ENCODE data around the gene ZFAND6.
"Not testable (repeated sequence)": the region's sequence is repeated elsewhere in the genome, so short reads cannot be mapped to it uniquely, and the experiment has no call there.

ZFAND6 gene

DNA sequence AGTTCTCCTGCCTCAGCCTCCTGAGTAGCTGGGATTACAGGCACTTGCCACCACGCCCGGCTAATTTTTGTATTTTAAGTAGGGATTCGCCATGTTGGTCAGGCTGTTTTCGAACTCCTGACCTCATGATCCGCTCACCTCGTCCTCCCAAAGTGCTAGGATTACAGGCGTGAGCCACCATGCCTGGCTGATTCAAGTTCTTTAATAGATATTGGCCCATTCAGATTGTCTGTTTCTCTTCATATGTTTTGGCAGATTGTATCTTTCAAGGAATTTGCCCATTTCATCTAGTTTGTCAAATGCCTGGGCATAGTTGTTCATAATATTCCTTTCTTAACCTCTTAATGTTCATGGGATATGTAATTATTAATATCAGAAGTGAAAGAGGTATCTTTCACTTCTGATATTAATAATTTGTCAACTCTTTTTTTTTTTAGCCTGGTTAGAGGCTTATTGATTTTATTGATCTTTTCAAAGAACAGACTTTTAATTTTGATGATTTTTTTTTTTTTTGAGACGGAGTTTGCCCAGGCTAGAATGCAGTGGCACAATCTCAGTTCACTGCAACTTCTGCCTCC lies 40.2 kb upstream of the ZFAND6 start:
- no peak for TF ChIP-seq CTCF (IDR thresholded peaks at IDR 0.05; ENCODE audit: insufficient read depth, low read length, missing control alignments)
- POLR2A ChIA-PET: no interaction called here
- CTCF ChIA-PET: no interaction called here
- H3K4me3 ChIP-seq (ENCODE audit: low read depth, low read length): no peak overlapping the region
- DNase-seq (ENCODE audit: low read depth, low spot score): no peak

DNA sequence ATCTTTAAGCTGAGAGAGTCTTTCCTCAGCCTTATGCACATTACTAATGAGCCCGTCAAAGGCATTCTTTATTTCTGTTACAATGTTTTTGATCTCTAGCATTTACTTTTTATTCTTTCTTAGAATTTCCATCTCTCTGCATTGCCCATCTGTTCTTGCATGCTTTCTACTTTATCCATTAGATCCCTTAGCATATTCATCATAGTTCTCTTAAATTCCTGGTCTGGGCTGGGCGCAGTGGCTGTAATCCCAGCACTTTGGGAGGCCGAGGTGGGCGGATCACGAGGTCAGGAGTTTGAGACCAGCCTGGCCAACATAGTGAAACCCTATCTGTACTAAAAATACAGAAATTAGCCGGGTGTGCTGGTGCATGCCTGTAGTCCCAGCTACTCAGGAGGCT lies 39.3 kb upstream of the ZFAND6 start:
- POLR2A ChIA-PET; DNase-seq (ENCODE audit: low read depth, low spot score); H3K4me3 ChIP-seq (ENCODE audit: low read depth, low read length); CTCF ChIA-PET: not testable (repeated sequence)

DNA sequence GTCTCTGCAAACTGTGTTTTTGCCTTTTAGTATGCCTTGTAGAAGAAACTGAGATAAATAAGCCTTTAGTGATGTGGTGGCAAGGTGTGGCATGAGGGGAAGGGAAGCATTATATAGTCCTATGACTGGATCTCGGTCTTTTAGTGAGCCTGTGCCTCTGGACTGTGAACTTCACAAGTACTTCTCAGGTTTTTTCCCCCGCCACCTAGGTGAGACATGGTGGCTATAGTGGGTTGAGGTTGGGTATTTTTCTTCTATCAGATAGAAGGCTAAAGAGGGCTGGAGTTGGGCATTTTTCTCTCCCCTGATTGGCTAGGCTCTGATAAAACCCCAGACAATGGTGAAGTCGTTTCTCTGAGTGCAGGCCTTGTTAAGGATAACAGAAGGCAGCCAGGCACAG lies 38.7 kb upstream of the ZFAND6 start:
- CTCF ChIA-PET: no interaction called here
- no peak for TF ChIP-seq CTCF (IDR thresholded peaks at IDR 0.05; ENCODE audit: insufficient read depth, low read length, missing control alignments)
- DNase-seq (ENCODE audit: low read depth, low spot score): no peak
- POLR2A ChIA-PET: no interaction called here
- no peak overlapping the region for H3K4me3 ChIP-seq (ENCODE audit: low read depth, low read length)

DNA sequence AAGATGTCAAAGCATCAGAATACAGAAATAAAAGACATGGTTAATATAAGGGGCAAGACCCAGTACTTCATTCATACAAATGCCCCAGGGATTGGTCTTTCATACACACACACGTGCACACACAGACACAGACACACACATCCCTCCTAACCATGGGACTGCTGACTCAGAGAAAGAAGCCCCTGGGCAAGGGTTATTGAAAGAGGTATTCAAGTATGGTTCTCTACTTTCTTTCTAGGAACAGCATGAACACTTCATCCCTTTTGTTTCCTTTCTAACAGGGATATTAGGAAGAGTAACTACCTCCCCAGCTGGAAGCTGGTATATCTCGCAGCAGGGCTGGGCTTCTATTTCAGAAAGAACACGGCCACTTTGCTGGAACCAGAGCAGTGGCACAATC lies 33.2 kb upstream of the ZFAND6 start:
- CTCF ChIA-PET: no interaction called here
- TF ChIP-seq CTCF (IDR thresholded peaks at IDR 0.05; ENCODE audit: insufficient read depth, low read length, missing control alignments): no peak
- DNase-seq (ENCODE audit: low read depth, low spot score): no peak
- POLR2A ChIA-PET: no interaction called here
- H3K4me3 ChIP-seq (ENCODE audit: low read depth, low read length): no peak overlapping the region

GRCh38 chr15:80026754-80027153 lies 32.7 kb upstream of the ZFAND6 start:
- DNase-seq (ENCODE audit: low read depth, low spot score): no peak
- POLR2A ChIA-PET: no interaction called here
- no peak overlapping the region for H3K4me3 ChIP-seq (ENCODE audit: low read depth, low read length)
- no peak for TF ChIP-seq CTCF (IDR thresholded peaks at IDR 0.05; ENCODE audit: insufficient read depth, low read length, missing control alignments)
- CTCF ChIA-PET: no interaction called here

DNA sequence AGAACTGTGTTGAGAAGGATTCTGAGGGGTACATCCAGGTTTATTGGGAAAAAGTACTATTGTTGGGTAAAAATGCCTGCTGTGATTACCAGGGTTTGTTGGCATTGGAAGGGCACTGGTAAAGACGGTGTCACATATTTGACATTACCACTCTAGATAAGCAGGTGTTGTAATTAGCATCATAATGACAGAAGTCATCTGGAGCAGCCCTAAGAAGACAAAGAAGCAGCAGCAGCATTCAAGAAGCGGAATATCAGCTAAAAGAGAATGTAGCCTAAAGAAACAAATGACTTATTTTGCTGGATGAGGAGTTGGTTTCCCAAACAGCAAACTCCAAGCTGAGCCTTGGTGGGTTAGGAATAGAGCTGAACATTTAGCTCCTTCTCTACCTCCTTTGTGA lies 30.5 kb upstream of the ZFAND6 start:
- no peak overlapping the region for H3K4me3 ChIP-seq (ENCODE audit: low read depth, low read length)
- no peak for TF ChIP-seq CTCF (IDR thresholded peaks at IDR 0.05; ENCODE audit: insufficient read depth, low read length, missing control alignments)
- no peak for DNase-seq (ENCODE audit: low read depth, low spot score)
- ChIA-PET CTCF (interaction anchor here (1.2 to 1.5 kb wide), 2 partner anchors 34 to 179 kb away, joined by 3 to 5 read pairs; no protein-coding TSS in a partner anchor), POLR2A (no interaction called here)

- no peak for TF ChIP-seq CTCF (IDR thresholded peaks at IDR 0.05; ENCODE audit: insufficient read depth, low read length, missing control alignments)
- ChIA-PET POLR2A (no interaction called here), CTCF (no interaction called here)
- H3K4me3 ChIP-seq (ENCODE audit: low read depth, low read length): no peak overlapping the region
- DNase-seq (ENCODE audit: low read depth, low spot score): no peak
Observed at GRCh38 chr15:80031841-80032240, 27.6 kb upstream of the ZFAND6 start.

All from AG04449 (cell line).